B cell (primary cell): Measurements from ENCODE around the gene GPR142. TPM values are rescaled to one million over a fixed set of nuclear protein-coding genes. Genes with fewer than 3 reads are reported as not detected.

ENCODE experiments used
- ATAC-seq: fragments of 200-7000 bp; cut with Tn5 transposase; one replicate; pipeline ENCODE4 v1.10.0; 2021; ENCODE audit warnings: low read depth, mild to moderate bottlenecking, moderate number of reproducible peaks, moderate library complexity
- CTCF ChIA-PET: fragments of 350-600 bp; sonication (Branson Sonifier 250); formaldehyde crosslinking; loops from one replicate; lab custom pipeline; 2021; ENCODE audit warnings: antibody characterized with exemption, inconsistent platforms; lab: Charles Lee
- POLR2A ChIA-PET: fragments of 350-600 bp; sonication (Branson Sonifier 250); formaldehyde crosslinking; loops from one replicate; lab custom pipeline; 2021; ENCODE audit warnings: antibody characterized with exemption; lab: Charles Lee
- DNase-seq: peaks from one replicate; pipeline ENCODE4 v3.0.0; 2013
- H2AFZ ChIP-seq: 2 replicates; pipeline ENCODE4 v1.6.1; 2012; ENCODE audit warnings: mild to moderate bottlenecking, low read depth, low read length; ENCODE audit not compliant: insufficient read depth, poor library complexity, severe bottlenecking
- H3K27ac ChIP-seq, 2 donors: 1 replicate in 1 of 2; 2 replicates in 1 of 2; pipeline ENCODE4 v1.5.1; 2012 to 2013; ENCODE audit warnings: low read length in 2 of 2, mild to moderate bottlenecking in 2 of 2, moderate library complexity in 1 of 2
- H3K27me3 ChIP-seq, 4 experiments: fragments of 200-600 bp in 1 of 4; sonication (generic) in 1 of 4; replicated peaks in 1 of 4; 1 replicate in 2 of 4; 2 replicates in 2 of 4; pipeline versions ENCODE4 v1.6.1 to v1.7.0; 2013 to 2016; ENCODE audit warnings: low read length in 3 of 4, mild to moderate bottlenecking in 2 of 4, mixed read lengths in 1 of 4, moderate library complexity in 1 of 4; ENCODE audit not compliant: insufficient read depth in 4 of 4, control insufficient read depth in 3 of 4; ENCODE audit errors: control extremely low read depth in 1 of 4
- H3K36me3 ChIP-seq, 2 experiments: replicated peaks in 1 of 2; 1 replicate in 1 of 2; 2 replicates in 1 of 2; pipeline versions ENCODE4 v1.6.1 to v1.7.1; 2013; ENCODE audit warnings: low read length in 1 of 2; ENCODE audit not compliant: insufficient read depth in 2 of 2, control insufficient read depth in 1 of 2; ENCODE audit errors: control extremely low read depth in 1 of 2, extremely low read depth in 1 of 2
- H3K4me1 ChIP-seq, 2 donors: fragments of 200-600 bp in 1 of 2; sonication (generic) in 1 of 2; 1 replicate in 1 of 2; 2 replicates in 1 of 2; pipeline versions ENCODE4 v1.5.1 to v1.6.1; 2013 to 2017; ENCODE audit warnings: low read length in 2 of 2; ENCODE audit not compliant: control insufficient read depth in 2 of 2, insufficient read depth in 2 of 2
- H3K4me2 ChIP-seq: replicated peaks from 2 replicates; pipeline ENCODE3; 2012; ENCODE audit warnings: mild to moderate bottlenecking, low read depth, low read length; ENCODE audit not compliant: poor library complexity, severe bottlenecking
- H3K4me3 ChIP-seq, 5 experiments: fragments of 200-600 bp in 1 of 5; sonication (generic) in 1 of 5; 1 replicate in 3 of 5; 2 replicates in 2 of 5; pipeline versions ENCODE4 v1.5.1 to v1.7.0; 2011 to 2016; ENCODE audit warnings: low read length in 4 of 5, mild to moderate bottlenecking in 4 of 5, low read depth in 2 of 5, control low read depth in 1 of 5, moderate library complexity in 1 of 5; ENCODE audit not compliant: insufficient read depth in 1 of 5; ENCODE audit errors: control extremely low read depth in 1 of 5, extremely low read depth in 1 of 5
- H3K79me2 ChIP-seq: fragments of 200-600 bp; sonication (generic); one replicate; pipeline ENCODE4 v1.6.0; 2016; ENCODE audit warnings: low read length; ENCODE audit not compliant: control insufficient read depth, insufficient read depth
- H3K9ac ChIP-seq: fragments of 200-600 bp; sonication (generic); 2 replicates; pipeline ENCODE4 v1.6.1; 2017; ENCODE audit warnings: mild to moderate bottlenecking, low read length, moderate library complexity
- H3K9me3 ChIP-seq, 3 donors: one replicate each; pipeline versions ENCODE4 v1.6.1 to v1.7.1; 2013; ENCODE audit warnings: low read length in 2 of 3; ENCODE audit not compliant: control insufficient read depth in 2 of 3, insufficient read depth in 1 of 3; ENCODE audit errors: control extremely low read depth in 1 of 3
- H4K20me1 ChIP-seq: 2 replicates; pipeline ENCODE4 v1.6.0; 2012; ENCODE audit warnings: mild to moderate bottlenecking, low read length; ENCODE audit not compliant: insufficient read depth, control insufficient read depth, poor library complexity, severe bottlenecking
- H3K27ac Mint-ChIP-seq: one replicate; pipeline ENCODE4 v1.8.0; 2021; ENCODE audit warnings: mixed read lengths
- H3K27me3 Mint-ChIP-seq: one replicate; pipeline ENCODE4 v1.8.0; 2021; ENCODE audit warnings: mixed read lengths
- H3K4me1 Mint-ChIP-seq: one replicate; pipeline ENCODE4 v1.8.0; 2021; ENCODE audit warnings: mixed read lengths
- H3K4me3 Mint-ChIP-seq: one replicate; pipeline ENCODE4 v1.8.0; 2021; ENCODE audit warnings: mixed read lengths
- H3K9me3 Mint-ChIP-seq: one replicate; pipeline ENCODE4 v1.8.0; 2022; ENCODE audit warnings: mixed read lengths; ENCODE audit not compliant: insufficient read depth
- EZH2 ChIP-seq: IDR thresholded peaks from 2 replicates; pipeline ENCODE4 v1.6.1; 2012; ENCODE audit warnings: borderline replicate concordance, low read depth, mild to moderate bottlenecking, moderate library complexity, low read length; ENCODE audit not compliant: insufficient read depth, poor library complexity, severe bottlenecking
- WGBS: methylation state at CpG from one replicate; pipeline ENCODE4 v1.1.5; 2013; ENCODE audit warnings: missing lambda C conversion rate; ENCODE audit not compliant: insufficient coverage; 5-methylcytosine and 5-hydroxymethylcytosine counted together
- intact Hi-C: fragments of 100-400 bp; cut with micrococcal nuclease; formaldehyde crosslinking; loops from one replicate; pipeline ENCODE4 v1.10.0; 2022
- polyA plus RNA-seq: library from polyadenylated mRNA; depleted of rRNA; stranded (reverse); fragments of >200 nt; gene quantifications from 2 replicates; pipeline ENCODE4 v1.2.3, GENCODE V29; 2012
- total RNA-seq, 2 donors: library from RNA; stranded (reverse); fragments of 120-200 nt in 1 of 2; gene quantifications; 1 replicate in 1 of 2; 2 replicates in 1 of 2; pipeline versions ENCODE4 v1.2.3 to v1.2.4, GENCODE V29; 2013 to 2022
- TF ChIP-seq, protein P1 (sequence below): fragments of 200-600 bp; IDR thresholded peaks from one replicate; pipeline ENCODE4 v1.8.0; 2022; ENCODE audit warnings: antibody characterized with exemption, mild to moderate bottlenecking

GPR142 gene
- total and polyA plus RNA-seq, 2 donors (not counting 1 experiment from before 2014, with no cell fraction given): not detected

DNA sequence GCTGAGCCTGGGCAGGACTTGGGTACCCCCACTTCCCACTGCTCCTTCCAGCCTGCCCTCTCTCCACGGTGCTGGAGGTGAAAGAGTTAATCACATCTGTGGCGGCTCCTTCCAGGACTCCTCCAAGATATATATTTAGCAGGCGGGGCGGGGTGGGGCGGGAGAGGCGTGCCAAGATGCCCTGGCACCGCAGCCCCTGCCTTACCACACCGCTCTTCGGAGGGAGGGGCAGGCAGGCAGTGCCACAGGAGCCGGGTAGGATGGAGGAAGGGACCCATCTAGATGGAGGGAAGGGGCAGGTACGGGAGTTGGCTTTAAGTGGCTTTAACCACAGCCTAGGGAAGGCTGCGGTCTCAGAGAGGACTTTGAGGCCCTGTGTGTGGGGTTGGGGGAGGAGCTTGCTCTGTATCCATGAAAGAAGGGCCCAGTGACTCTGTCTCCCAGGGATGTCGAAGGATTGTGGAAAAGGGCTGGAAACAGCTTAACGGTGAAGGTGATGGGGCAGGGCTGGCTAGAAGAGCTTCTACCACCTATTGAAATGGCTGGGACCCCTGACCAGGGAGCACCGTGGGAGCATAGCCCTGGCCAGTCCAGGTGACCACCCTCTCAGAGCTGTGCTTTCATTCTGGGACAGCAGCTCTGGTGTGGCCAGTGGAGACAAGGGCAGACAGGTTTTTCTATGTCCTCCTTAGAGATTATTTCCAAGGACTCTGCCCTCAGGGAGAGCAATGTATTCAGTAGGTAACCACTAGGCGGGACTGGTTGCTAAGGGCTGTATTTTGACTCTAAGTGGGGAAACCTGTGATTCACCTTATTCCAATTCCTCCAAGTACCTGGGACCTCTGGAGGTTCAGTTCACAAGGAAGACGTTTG is 13.0 kb downstream of the GPR142 start:
- Histone ChIP-seq H3K9me3 (no peaks in the 10 kb centered on the region), H2AFZ (peak overlapping the region; percentile 30), H3K4me1 (peaks cover 5 to 9% of the 10 kb centered on the region in 2 donors), H3K27ac (no peak overlapping the region), H3K4me2 (peak overlapping the region; percentile 51), H3K4me3 (no peak overlapping the region), H4K20me1 (no peaks in the 10 kb centered on the region), H3K27me3 (peaks cover 0 to 15% (median 3%) of the 10 kb centered on the region in 4 experiments), H3K9ac (no peak overlapping the region), H3K79me2 (no peaks in the 10 kb centered on the region), H3K36me3 (no peaks in the 10 kb centered on the region)
- intact Hi-C loops: no loop called here
- WGBS: 33% methylated on average over 10 of the region's 17 CpGs
- TF ChIP-seq, protein P1, sequence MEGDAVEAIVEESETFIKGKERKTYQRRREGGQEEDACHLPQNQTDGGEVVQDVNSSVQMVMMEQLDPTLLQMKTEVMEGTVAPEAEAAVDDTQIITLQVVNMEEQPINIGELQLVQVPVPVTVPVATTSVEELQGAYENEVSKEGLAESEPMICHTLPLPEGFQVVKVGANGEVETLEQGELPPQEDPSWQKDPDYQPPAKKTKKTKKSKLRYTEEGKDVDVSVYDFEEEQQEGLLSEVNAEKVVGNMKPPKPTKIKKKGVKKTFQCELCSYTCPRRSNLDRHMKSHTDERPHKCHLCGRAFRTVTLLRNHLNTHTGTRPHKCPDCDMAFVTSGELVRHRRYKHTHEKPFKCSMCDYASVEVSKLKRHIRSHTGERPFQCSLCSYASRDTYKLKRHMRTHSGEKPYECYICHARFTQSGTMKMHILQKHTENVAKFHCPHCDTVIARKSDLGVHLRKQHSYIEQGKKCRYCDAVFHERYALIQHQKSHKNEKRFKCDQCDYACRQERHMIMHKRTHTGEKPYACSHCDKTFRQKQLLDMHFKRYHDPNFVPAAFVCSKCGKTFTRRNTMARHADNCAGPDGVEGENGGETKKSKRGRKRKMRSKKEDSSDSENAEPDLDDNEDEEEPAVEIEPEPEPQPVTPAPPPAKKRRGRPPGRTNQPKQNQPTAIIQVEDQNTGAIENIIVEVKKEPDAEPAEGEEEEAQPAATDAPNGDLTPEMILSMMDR: no peak
- no peak for TF ChIP-seq EZH2
- ChIA-PET POLR2A (no interaction called here), CTCF (interaction anchor here (1.1 to 4.9 kb wide), 11 partner anchors 12 to 391 kb away, joined by 3 to 95 read pairs (median 6); partner anchors contain the start of genes CD300LB and GPR142)
- Mint-ChIP-seq H3K4me1 (no peaks in the 10 kb centered on the region), H3K9me3 (no peaks in the 10 kb centered on the region), H3K27ac (no peak overlapping the region), H3K27me3 (peaks cover 18% of the 10 kb centered on the region), H3K4me3 (no peak overlapping the region)
- DNase-seq (no peak), ATAC-seq (no peak)
